GM12891 (cell line): ENCODE measurements around the gene FAM50A.

Experiments
- POLR2A ChIP-seq: IDR thresholded peaks from 2 replicates; pipeline ENCODE4 v1.6.1; 2011; ENCODE audit warnings: low read depth, low read length, control low read depth
- POLR2AphosphoS5 ChIP-seq: IDR thresholded peaks from 2 replicates; pipeline ENCODE4 v1.6.1; 2011; ENCODE audit warnings: low read depth, low read length, control low read depth
- TAF1 ChIP-seq: IDR thresholded peaks from 2 replicates; pipeline ENCODE4 v1.6.1; 2011; ENCODE audit warnings: low read depth, low read length, control low read depth

- TF ChIP-seq POLR2A (no peak), POLR2AphosphoS5 (no peak), TAF1 (no peak)
Measured at GRCh38 chrX:154470434-154470833, 26.5 kb downstream of the FAM50A start.
